ENCODE measurements around the gene LRP4. TPM values are rescaled to one million over a fixed set of nuclear protein-coding genes. Genes with fewer than 3 reads are reported as not detected.

Gene LRP4
- total and polyA plus RNA-seq, 2 donors (not counting 3 experiments of a cell fraction or from before 2014, with no cell fraction given): 0.86 to 2.0 TPM

- peaks cover 4% of the 10 kb centered on the region for H4K20me1 ChIP-seq (replicated peaks; ENCODE audit: control insufficient read depth, extremely low read depth, insufficient read depth, low read length)
- H3K27me3 ChIP-seq (ENCODE audit: control insufficient read depth in 2 of 2, insufficient read depth in 2 of 2, low read length in 2 of 2): no peaks in the 10 kb centered on the region
- no TSS peak for BruUV-seq (replicated peaks)
- H2AFZ ChIP-seq (ENCODE audit: low read depth, low read length): no peak overlapping the region
- H3K27ac ChIP-seq (ENCODE audit: insufficient read depth, low read depth, low read length): no peak overlapping the region
- peaks cover 10% of the 10 kb centered on the region for H3K4me1 ChIP-seq (ENCODE audit: control insufficient read depth, extremely low read depth, insufficient read depth, low read length)
- no peak overlapping the region for H3K9ac ChIP-seq (replicated peaks; ENCODE audit: extremely low read depth, insufficient read depth, low read length)
- dilution Hi-C loops (cut with MboI; ENCODE audit: extremely low pct_ligation_motif_present, low sequenced_read_pairs): no loop called here
- CTCF ChIA-PET: no interaction called here
- H3K36me3 ChIP-seq (ENCODE audit: control insufficient read depth in 2 of 2, extremely low read depth in 1 of 2, insufficient read depth in 2 of 2, low read length in 2 of 2): peaks cover 0 to 2% of the 10 kb centered on the region in 2 experiments
- DNase-seq (ENCODE audit: low read depth, low spot score) (no peak), FAIRE-seq (no peak)
- no peak overlapping the region for H3K4me3 ChIP-seq (replicated peaks in 1 of 3; ENCODE audit: insufficient read depth in 1 of 3, low read depth in 1 of 3, low read length in 3 of 3)
- intact Hi-C loops (cut with micrococcal nuclease): no loop called here
- POLR2A ChIA-PET: no interaction called here
- TF ChIP-seq POLR2A (IDR thresholded peaks at IDR 0.05; ENCODE audit: low read depth, low read length): no peak
- TF ChIP-seq MYC (IDR thresholded peaks at IDR 0.05; ENCODE audit: low read depth, low read length): no peak
- no peak for TF ChIP-seq JUN (IDR thresholded peaks at IDR 0.05; ENCODE audit: borderline replicate concordance, insufficient read depth, insufficient read length, low read depth)
- TF ChIP-seq GATA2 (IDR thresholded peaks at IDR 0.05; ENCODE audit: insufficient read depth, insufficient read length, low read depth, low read length): no peak
- TF ChIP-seq POLR2AphosphoS5 (IDR thresholded peaks at IDR 0.05; ENCODE audit: insufficient read depth, low read depth, low read length): no peak
- TF ChIP-seq, protein P1, sequence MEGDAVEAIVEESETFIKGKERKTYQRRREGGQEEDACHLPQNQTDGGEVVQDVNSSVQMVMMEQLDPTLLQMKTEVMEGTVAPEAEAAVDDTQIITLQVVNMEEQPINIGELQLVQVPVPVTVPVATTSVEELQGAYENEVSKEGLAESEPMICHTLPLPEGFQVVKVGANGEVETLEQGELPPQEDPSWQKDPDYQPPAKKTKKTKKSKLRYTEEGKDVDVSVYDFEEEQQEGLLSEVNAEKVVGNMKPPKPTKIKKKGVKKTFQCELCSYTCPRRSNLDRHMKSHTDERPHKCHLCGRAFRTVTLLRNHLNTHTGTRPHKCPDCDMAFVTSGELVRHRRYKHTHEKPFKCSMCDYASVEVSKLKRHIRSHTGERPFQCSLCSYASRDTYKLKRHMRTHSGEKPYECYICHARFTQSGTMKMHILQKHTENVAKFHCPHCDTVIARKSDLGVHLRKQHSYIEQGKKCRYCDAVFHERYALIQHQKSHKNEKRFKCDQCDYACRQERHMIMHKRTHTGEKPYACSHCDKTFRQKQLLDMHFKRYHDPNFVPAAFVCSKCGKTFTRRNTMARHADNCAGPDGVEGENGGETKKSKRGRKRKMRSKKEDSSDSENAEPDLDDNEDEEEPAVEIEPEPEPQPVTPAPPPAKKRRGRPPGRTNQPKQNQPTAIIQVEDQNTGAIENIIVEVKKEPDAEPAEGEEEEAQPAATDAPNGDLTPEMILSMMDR (IDR thresholded peaks at IDR 0.05; ENCODE audit: extremely low read depth in 1 of 2, insufficient read depth in 1 of 2, low read depth in 1 of 2, low read length in 2 of 2): no peak
- no peak for TF ChIP-seq FOS (IDR thresholded peaks at IDR 0.05; ENCODE audit: borderline replicate concordance, insufficient read depth, low read length)
- TF ChIP-seq EZH2 (IDR thresholded peaks at IDR 0.05; ENCODE audit: borderline replicate concordance, low read depth, low read length, severe bottlenecking): no peak
- TF ChIP-seq, protein P2, sequence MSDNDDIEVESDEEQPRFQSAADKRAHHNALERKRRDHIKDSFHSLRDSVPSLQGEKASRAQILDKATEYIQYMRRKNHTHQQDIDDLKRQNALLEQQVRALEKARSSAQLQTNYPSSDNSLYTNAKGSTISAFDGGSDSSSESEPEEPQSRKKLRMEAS (IDR thresholded peaks at IDR 0.05; ENCODE audit: insufficient read depth, insufficient read length): no peak
- H3K4me2 ChIP-seq (ENCODE audit: insufficient read depth, low read length): no peak overlapping the region
- peaks cover 98% of the 10 kb centered on the region for H3K79me2 ChIP-seq (ENCODE audit: control insufficient read depth, insufficient read depth, low read length)
- H3K9me1 ChIP-seq (replicated peaks; ENCODE audit: control insufficient read depth, extremely low read depth, insufficient read depth, low read length): no peaks in the 10 kb centered on the region
- H3K9me3 ChIP-seq (replicated peaks; ENCODE audit: control insufficient read depth, insufficient read depth, low read length): no peaks in the 10 kb centered on the region
Observed at GRCh38 chr11:46840116-46840515, 78.2 kb downstream of the LRP4 start.
